GM18858 (cell line): ENCODE measurements around the gene SLC39A9.
"Not testable (repeated sequence)": the region's sequence is repeated elsewhere in the genome, so short reads cannot be mapped to it uniquely, and the experiment has no call there.

Source experiments
- ATAC-seq: cut with Tn5 transposase; IDR thresholded peaks from one replicate; pipeline ENCODE4 v1.9.1; 2021; ENCODE audit not compliant: unreplicated experiment

Gene SLC39A9

DNA sequence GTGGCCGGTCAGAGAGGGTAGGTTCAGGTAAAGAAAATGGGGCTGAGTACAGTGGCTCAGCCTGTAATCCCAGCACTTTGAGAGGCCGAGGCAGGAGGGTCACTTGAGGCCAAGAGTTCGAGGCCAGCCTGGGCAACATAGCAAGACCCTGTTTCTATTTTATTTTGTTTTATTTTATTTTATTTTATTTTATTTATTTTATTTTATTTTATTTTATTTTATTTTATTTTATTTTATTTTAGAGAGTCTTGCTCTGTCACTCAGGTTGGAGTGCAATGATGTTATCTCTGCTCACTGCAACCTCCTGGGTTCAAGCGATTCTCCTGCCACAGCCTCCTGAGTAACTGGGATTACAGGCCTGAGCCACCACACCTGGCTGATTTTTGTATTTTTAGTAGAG is 99.4 kb downstream of the SLC39A9 start:
- ATAC-seq = not testable (repeated sequence)

DNA sequence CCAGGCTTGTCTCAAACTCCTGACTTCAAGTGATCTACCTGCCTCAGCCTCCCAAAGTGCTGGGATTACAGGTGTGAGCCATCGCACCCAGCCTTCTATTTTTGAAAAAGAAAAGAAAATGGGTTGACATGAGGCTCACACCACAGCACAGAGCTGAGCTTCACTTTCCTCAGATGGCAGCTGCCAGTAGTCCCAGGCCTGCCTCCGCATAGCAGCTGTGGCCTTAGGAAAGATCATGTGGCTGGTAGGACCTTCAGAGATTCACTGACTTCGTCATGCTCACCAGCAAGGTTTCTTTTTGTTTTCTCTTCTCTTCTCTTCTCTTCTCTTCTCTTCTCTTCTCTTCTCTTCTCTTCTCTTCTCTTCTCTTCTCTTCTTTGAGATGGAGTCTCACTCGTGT is 99.8 kb downstream of the SLC39A9 start:
- ATAC-seq = not testable (repeated sequence)

DNA sequence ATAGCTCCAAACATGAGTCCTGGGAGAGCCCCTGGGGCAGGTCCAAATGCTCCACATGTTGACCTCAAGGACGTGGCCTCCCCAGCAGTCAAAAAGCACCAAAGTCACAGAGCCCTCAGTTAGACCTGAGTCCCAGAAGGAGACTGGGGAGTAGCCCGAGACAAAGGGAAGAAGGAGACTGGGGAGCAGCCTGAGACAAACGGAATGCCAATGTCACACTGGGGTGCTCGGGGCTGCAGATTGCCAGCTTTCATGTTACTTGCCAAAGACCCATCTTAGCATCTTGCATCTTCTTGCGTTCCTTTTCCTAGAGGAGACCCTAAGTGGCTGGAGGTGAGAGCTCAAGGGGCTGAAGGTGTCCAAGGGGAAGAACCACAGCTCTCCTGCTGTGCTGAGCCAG is 100.9 kb downstream of the SLC39A9 start:
- ATAC-seq = no peak

DNA sequence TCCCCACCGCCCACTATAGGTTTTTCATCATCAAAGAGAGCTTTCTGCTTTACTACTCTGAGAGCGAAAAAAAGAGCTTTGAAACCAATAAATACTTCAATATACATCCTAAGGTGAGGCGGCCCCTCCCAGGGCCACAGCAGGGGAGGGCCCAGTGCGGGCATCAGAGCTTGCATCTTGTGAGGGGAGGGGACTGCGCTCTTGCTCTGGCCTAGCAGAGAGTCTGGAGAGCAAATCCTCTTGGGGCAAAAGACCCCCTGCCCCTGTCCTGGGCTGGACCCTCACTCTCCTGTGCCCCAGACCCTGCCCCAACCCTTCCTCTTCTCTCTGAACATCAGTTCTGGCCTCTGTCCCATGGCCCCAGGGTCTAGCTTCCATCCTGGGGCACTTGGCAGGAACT is 101.6 kb downstream of the SLC39A9 start:
- no peak for ATAC-seq

GRCh38 chr14:69500736-69501135 is 102.2 kb downstream of the SLC39A9 start:
- ATAC-seq = no peak

DNA sequence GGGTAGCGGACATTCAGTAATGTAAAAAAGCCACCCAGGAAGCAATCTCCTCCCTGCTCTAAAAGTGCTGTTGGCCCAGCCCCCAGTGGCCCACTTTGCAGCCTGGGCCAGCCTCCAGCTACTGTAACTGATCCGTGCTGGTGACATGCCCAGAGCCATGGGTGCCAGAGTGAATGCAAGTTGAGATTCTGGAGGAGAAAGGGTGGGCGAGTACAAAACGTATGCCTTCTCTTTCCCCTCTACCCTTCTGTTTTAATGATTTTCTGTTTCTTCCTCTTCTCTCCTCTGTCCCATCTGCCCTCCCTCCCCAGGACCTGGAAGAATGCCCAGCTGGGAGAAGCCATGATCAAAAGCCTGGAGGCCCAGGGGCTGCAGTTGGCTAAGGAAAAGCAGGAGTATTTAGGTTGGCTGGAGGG is 102.9 kb downstream of the SLC39A9 start:
- ATAC-seq = no peak

GRCh38 chr14:69504775-69505174 is 106.3 kb downstream of the SLC39A9 start:
- no peak for ATAC-seq

- ATAC-seq = no peak
These were observed 107.1 kb downstream of the SLC39A9 start for GRCh38 chr14:69505338-69506240.

GRCh38 chr14:69506241-69506595 is 107.7 kb downstream of the SLC39A9 start:
- no peak for ATAC-seq
